Activated naive CD8-positive, alpha-beta T cell treated with anti-CD3 and anti-CD28 coated beads, Interleukin-2, amount 10 ng/mL, durations not matched to agents 7 days and 5 days (primary cell): ENCODE measurements around the gene ARHGAP4. TPM values are rescaled to one million over a fixed set of nuclear protein-coding genes. Genes with fewer than 3 reads are reported as not detected.
A peak's percentile ranks its signal among the peaks of the same experiment; 100 is the strongest.

Experiments used
- ATAC-seq: fragments of 150-1000 bp; cut with Tn5 transposase; one replicate; pipeline ENCODE4 v1.10.0; 2021; ENCODE audit warnings: low read depth, moderate library complexity
- POLR2A ChIA-PET: fragments of 350-600 bp; sonication (Branson Sonifier 250); formaldehyde crosslinking; loops from one replicate; lab custom pipeline; 2021; ENCODE audit warnings: antibody characterized with exemption; lab: Charles Lee
- DNase-seq: peaks from one replicate; pipeline ENCODE4 v3.0.0; 2021
- H3K27ac Mint-ChIP-seq: one replicate; pipeline ENCODE4 v1.8.0; 2022; ENCODE audit warnings: mild to moderate bottlenecking, mixed read lengths
- H3K27me3 Mint-ChIP-seq: one replicate; pipeline ENCODE4 v1.8.0; 2022; ENCODE audit warnings: mild to moderate bottlenecking, moderate library complexity, mixed read lengths
- H3K36me3 Mint-ChIP-seq: one replicate; pipeline ENCODE4 v1.8.0; 2021; ENCODE audit warnings: mild to moderate bottlenecking, mixed read lengths
- H3K4me1 Mint-ChIP-seq: one replicate; pipeline ENCODE4 v1.8.0; 2021; ENCODE audit warnings: mixed read lengths
- H3K4me3 Mint-ChIP-seq: one replicate; pipeline ENCODE4 v1.8.0; 2022; ENCODE audit warnings: mild to moderate bottlenecking, moderate library complexity, mixed read lengths
- H3K9me3 Mint-ChIP-seq: one replicate; pipeline ENCODE4 v1.8.0; 2021; ENCODE audit warnings: mixed read lengths
- total RNA-seq, 2 experiments: library from RNA; stranded (reverse); gene quantifications; one replicate each; pipeline ENCODE4 v1.2.3, GENCODE V29; 2021

The ARHGAP4 gene
- total RNA-seq, 2 experiments from 2014 or later, result 341 to 356 TPM

GRCh38 chrX:153969125-153969903, 43.2 kb upstream of the ARHGAP4 start:
- POLR2A ChIA-PET, result interaction anchor here (0.7 to 7.6 kb wide), 8 partner anchors 12 to 57 kb away, joined by 3 to 110 read pairs (median 11); partner anchors contain the start of genes ARHGAP4 and IRAK1
- DNase-seq, result no peak

GRCh38 chrX:153968754-153969124, 42.7 kb upstream of the ARHGAP4 start:
- no peaks in the 10 kb centered on the region for H3K9me3 Mint-ChIP-seq
- ATAC-seq, result no peak
- H3K36me3 Mint-ChIP-seq, result peaks cover 17% of the 10 kb centered on the region
- H3K27me3 Mint-ChIP-seq, result no peaks in the 10 kb centered on the region
- peak overlapping the region; percentile 100 for H3K4me3 Mint-ChIP-seq
- H3K4me1 Mint-ChIP-seq, result peaks cover 6% of the 10 kb centered on the region
- peak overlapping the region; percentile 100 for H3K27ac Mint-ChIP-seq
- DNase-seq, result peak; percentile 62
- POLR2A ChIA-PET, result interaction anchor here (0.7 to 7.6 kb wide), 7 partner anchors 12 to 49 kb away, joined by 3 to 110 read pairs (median 16); partner anchors contain the start of genes ARHGAP4 and IRAK1

More at GRCh38 chrX:153969125-153969903, 43.2 kb upstream of the ARHGAP4 start:
- H3K4me1 Mint-ChIP-seq, result peaks cover 8% of the 10 kb centered on the region
- no peaks in the 10 kb centered on the region for H3K27me3 Mint-ChIP-seq
- ATAC-seq, result no peak
- H3K4me3 Mint-ChIP-seq, result peak overlapping the region; percentile 100
- peak overlapping the region; percentile 100 for H3K27ac Mint-ChIP-seq
- no peaks in the 10 kb centered on the region for H3K9me3 Mint-ChIP-seq
- peaks cover 19% of the 10 kb centered on the region for H3K36me3 Mint-ChIP-seq

GRCh38 chrX:153968255-153968654, 42.2 kb upstream of the ARHGAP4 start:
- peak overlapping the region; percentile 100 for H3K27ac Mint-ChIP-seq
- peaks cover 6% of the 10 kb centered on the region for H3K4me1 Mint-ChIP-seq
- H3K27me3 Mint-ChIP-seq, result no peaks in the 10 kb centered on the region
- no peaks in the 10 kb centered on the region for H3K9me3 Mint-ChIP-seq
- POLR2A ChIA-PET, result interaction anchor here (1.1 to 7.6 kb wide), 7 partner anchors 13 to 241 kb away, joined by 5 to 110 read pairs (median 15); partner anchors contain the start of genes ARHGAP4 and IRAK1
- peak overlapping the region; percentile 100 for H3K4me3 Mint-ChIP-seq
- ATAC-seq (no peak), DNase-seq (no peak)
- peaks cover 17% of the 10 kb centered on the region for H3K36me3 Mint-ChIP-seq

- Mint-ChIP-seq H3K36me3 (peaks cover 17% of the 10 kb centered on the region), H3K4me3 (peak overlapping the region; percentile 100), H3K27me3 (no peaks in the 10 kb centered on the region), H3K27ac (peak overlapping the region; percentile 100), H3K4me1 (peaks cover 6% of the 10 kb centered on the region), H3K9me3 (no peaks in the 10 kb centered on the region)
- ATAC-seq (peak; percentile 15), DNase-seq (peak; percentile 62)
- POLR2A ChIA-PET, result interaction anchor here (0.7 to 7.6 kb wide), 12 partner anchors 11 to 522 kb away, joined by 3 to 110 read pairs (median 6); partner anchors contain the start of genes ARHGAP4 and IRAK1
Observed at GRCh38 chrX:153967536-153968224, 41.6 kb upstream of the ARHGAP4 start.

- peak overlapping the region; percentile 100 for H3K27ac Mint-ChIP-seq
Observed at GRCh38 chrX:153966841-153967535, 40.9 kb upstream of the ARHGAP4 start.

GRCh38 chrX:153966283-153966688, 40.2 kb upstream of the ARHGAP4 start:
- Mint-ChIP-seq H3K27me3 (no peaks in the 10 kb centered on the region), H3K4me1 (peaks cover 6% of the 10 kb centered on the region), H3K27ac (peak overlapping the region; percentile 100), H3K4me3 (peak overlapping the region; percentile 100), H3K9me3 (no peaks in the 10 kb centered on the region), H3K36me3 (peaks cover 17% of the 10 kb centered on the region)
- POLR2A ChIA-PET, result interaction anchor here (0.7 to 7.6 kb wide), 6 partner anchors 17 to 52 kb away, joined by 3 to 110 read pairs (median 12); partner anchors contain the start of genes ARHGAP4 and IRAK1
- no peak for DNase-seq
- no peak for ATAC-seq

More at GRCh38 chrX:153966841-153967535, 40.9 kb upstream of the ARHGAP4 start:
- no peak for DNase-seq
- no peaks in the 10 kb centered on the region for H3K9me3 Mint-ChIP-seq
- no peaks in the 10 kb centered on the region for H3K27me3 Mint-ChIP-seq
- H3K4me3 Mint-ChIP-seq, result peak overlapping the region; percentile 100
- peaks cover 6% of the 10 kb centered on the region for H3K4me1 Mint-ChIP-seq
- ATAC-seq, result peak; percentile 6
- POLR2A ChIA-PET, result interaction anchor here (0.7 to 7.6 kb wide), 11 partner anchors 11 to 523 kb away, joined by 3 to 110 read pairs (median 4); partner anchors contain the start of genes ARHGAP4 and IRAK1
- peaks cover 17% of the 10 kb centered on the region for H3K36me3 Mint-ChIP-seq

- POLR2A ChIA-PET, result no interaction called here
- H3K27ac Mint-ChIP-seq, result peak overlapping the region; percentile 100
Observed at GRCh38 chrX:153965406-153965805, 39.3 kb upstream of the ARHGAP4 start.

GRCh38 chrX:153964105-153964504, 38.0 kb upstream of the ARHGAP4 start:
- no peak for DNase-seq
- Mint-ChIP-seq H3K27me3 (no peaks in the 10 kb centered on the region), H3K27ac (no peak overlapping the region), H3K4me1 (peaks cover 6% of the 10 kb centered on the region), H3K9me3 (no peaks in the 10 kb centered on the region), H3K36me3 (peaks cover 11% of the 10 kb centered on the region), H3K4me3 (no peak overlapping the region)
- POLR2A ChIA-PET, result no interaction called here
- no peak for ATAC-seq

More at GRCh38 chrX:153965406-153965805, 39.3 kb upstream of the ARHGAP4 start:
- Mint-ChIP-seq H3K36me3 (peaks cover 16% of the 10 kb centered on the region), H3K4me3 (peak overlapping the region; percentile 10), H3K9me3 (no peaks in the 10 kb centered on the region), H3K27me3 (no peaks in the 10 kb centered on the region), H3K4me1 (peaks cover 6% of the 10 kb centered on the region)
- DNase-seq (no peak), ATAC-seq (no peak)

- DNase-seq (no peak), ATAC-seq (no peak)
- no peak overlapping the region for H3K4me3 Mint-ChIP-seq
- H3K4me1 Mint-ChIP-seq, result peaks cover 6% of the 10 kb centered on the region
- no peak overlapping the region for H3K27ac Mint-ChIP-seq
- peaks cover 11% of the 10 kb centered on the region for H3K36me3 Mint-ChIP-seq
- H3K27me3 Mint-ChIP-seq, result no peaks in the 10 kb centered on the region
- POLR2A ChIA-PET, result interaction anchor here (0.8 kb wide), 1 partner anchor 18 kb away, joined by 5 read pairs; no protein-coding TSS in a partner anchor
- H3K9me3 Mint-ChIP-seq, result no peaks in the 10 kb centered on the region
Observed at GRCh38 chrX:153963546-153963945, 37.5 kb upstream of the ARHGAP4 start.

- no peak overlapping the region for H3K27ac Mint-ChIP-seq
- H3K27me3 Mint-ChIP-seq, result no peaks in the 10 kb centered on the region
- H3K4me3 Mint-ChIP-seq, result no peak overlapping the region
- POLR2A ChIA-PET, result interaction anchor here (1.1 to 1.3 kb wide), 2 partner anchors 29 to 52 kb away, joined by 3 read pairs; no protein-coding TSS in a partner anchor
- DNase-seq (no peak), ATAC-seq (no peak)
- H3K36me3 Mint-ChIP-seq, result no peaks in the 10 kb centered on the region
- H3K9me3 Mint-ChIP-seq, result no peaks in the 10 kb centered on the region
- peaks cover 2% of the 10 kb centered on the region for H3K4me1 Mint-ChIP-seq
Observed at GRCh38 chrX:153961292-153961691, 35.2 kb upstream of the ARHGAP4 start.

GRCh38 chrX:153960786-153961185, 34.7 kb upstream of the ARHGAP4 start:
- POLR2A ChIA-PET, result no interaction called here
- ATAC-seq, result no peak
- no peaks in the 10 kb centered on the region for H3K36me3 Mint-ChIP-seq
- H3K27me3 Mint-ChIP-seq, result no peaks in the 10 kb centered on the region
- no peaks in the 10 kb centered on the region for H3K9me3 Mint-ChIP-seq
- no peak overlapping the region for H3K4me3 Mint-ChIP-seq
- H3K4me1 Mint-ChIP-seq, result no peaks in the 10 kb centered on the region
- no peak overlapping the region for H3K27ac Mint-ChIP-seq
- DNase-seq, result no peak

- ATAC-seq (no peak), DNase-seq (no peak)
- H3K4me3 Mint-ChIP-seq, result no peak overlapping the region
- H3K27me3 Mint-ChIP-seq, result no peaks in the 10 kb centered on the region
- H3K9me3 Mint-ChIP-seq, result no peaks in the 10 kb centered on the region
- H3K27ac Mint-ChIP-seq, result no peak overlapping the region
- H3K36me3 Mint-ChIP-seq, result no peaks in the 10 kb centered on the region
- POLR2A ChIA-PET, result no interaction called here
- no peaks in the 10 kb centered on the region for H3K4me1 Mint-ChIP-seq
Observed at GRCh38 chrX:153960077-153960476, 34.0 kb upstream of the ARHGAP4 start.
